ENCODE results near the gene LIN7B. TPM values are rescaled to one million over a fixed set of nuclear protein-coding genes. Genes with fewer than 3 reads are reported as not detected.

The LIN7B gene
- total and polyA plus RNA-seq, 9 of the 15 experiments (the other 6 are each of a cell fraction or from before 2014, with no cell fraction given) = 0.89 to 15.7 (median 4.0) TPM

- TF ChIP-seq TCF7 (IDR thresholded peaks at IDR 0.05; ENCODE audit: borderline replicate concordance) (no peak), ZNF77 (CRISPR knock-in tag; IDR thresholded peaks at IDR 0.05) (no peak), PPARD (CRISPR knock-in tag; IDR thresholded peaks at IDR 0.05) (no peak), ZNF263 (CRISPR knock-in tag; IDR thresholded peaks at IDR 0.05; ENCODE audit: borderline replicate concordance) (peak; percentile 80), ZBTB1 (CRISPR knock-in tag; IDR thresholded peaks at IDR 0.05; ENCODE audit: borderline replicate concordance, low read depth) (no peak), ZNF311 (CRISPR knock-in tag; IDR thresholded peaks at IDR 0.05) (no peak), RAD21 (CRISPR knock-in tag; conservative IDR thresholded peaks at IDR 0.05 in 1 of 2, IDR thresholded peaks at IDR 0.05 in 1 of 2) (no peak), ATF7 (IDR thresholded peaks at IDR 0.05) (0 out of 2 replicates have a peak, but pooled peaks have one; percentile 24), ZNF444 (CRISPR knock-in tag; IDR thresholded peaks at IDR 0.05) (no peak), GATAD2B (IDR thresholded peaks at IDR 0.05; ENCODE audit: borderline replicate concordance) (no peak), JUN (IDR thresholded peaks at IDR 0.05; ENCODE audit: borderline replicate concordance, low read depth, low read length) (peak; percentile 8; the same call in 1 of the 2 replicates), JUN (CRISPR knock-in tag; IDR thresholded peaks at IDR 0.05; ENCODE audit: borderline replicate concordance) (no peak), FOXK1 (CRISPR knock-in tag; IDR thresholded peaks at IDR 0.05; ENCODE audit: borderline replicate concordance) (peak; percentile 66; the same call in 1 of the 2 replicates), ID3 (CRISPR knock-in tag; IDR thresholded peaks at IDR 0.05) (no peak), ID3 (tag; IDR thresholded peaks at IDR 0.05) (no peak), YY1 (IDR thresholded peaks at IDR 0.05; ENCODE audit: borderline replicate concordance in 1 of 3, control insufficient read depth in 1 of 3, extremely low read depth in 1 of 3, insufficient read depth in 3 of 3, insufficient read length in 1 of 3, insufficient replicate concordance in 2 of 3, low read depth in 1 of 3, low read length in 2 of 3) (no peak), ZNF232 (CRISPR knock-in tag; IDR thresholded peaks at IDR 0.05) (peak; percentile 69; the same call in 1 of the 2 replicates), SUPT5H (IDR thresholded peaks at IDR 0.05) (peak; percentile 34), ZBTB9 (CRISPR knock-in tag; IDR thresholded peaks at IDR 0.05) (0 out of 2 replicates have a peak, but pooled peaks have one; percentile 16), CBX1 (IDR thresholded peaks at IDR 0.05; ENCODE audit: low read depth) (no peak), ETS2 (tag; IDR thresholded peaks at IDR 0.05; ENCODE audit: borderline replicate concordance, poor library complexity, severe bottlenecking) (no peak), JUND (IDR thresholded peaks at IDR 0.05; ENCODE audit: borderline replicate concordance, low read depth, low read length) (no peak), JUND (tag; IDR thresholded peaks at IDR 0.05; ENCODE audit: borderline replicate concordance, low read depth, low read length) (no peak), KLF10 (CRISPR knock-in tag; IDR thresholded peaks at IDR 0.05) (no peak), FOSL1 (tag; conservative IDR thresholded peaks at IDR 0.05) (no peak), ZNF354B (CRISPR knock-in tag; IDR thresholded peaks at IDR 0.05) (no peak), CREB3L1 (IDR thresholded peaks at IDR 0.05; ENCODE audit: borderline replicate concordance, low read depth) (0 out of 2 replicates have a peak, but pooled peaks have one; percentile 47)
These were observed 15.0 kb downstream of the LIN7B start (continued) for GRCh38 chr19:49129238-49129583.
